Amygdala (tissue), 56 donors: ENCODE data around the gene GALNT6.

Experiments
- DNase-seq, 56 donors: peaks; one replicate each; lab custom pipeline; 2025; lab: John Stamatoyannopoulos, UW

The GALNT6 gene

DNA sequence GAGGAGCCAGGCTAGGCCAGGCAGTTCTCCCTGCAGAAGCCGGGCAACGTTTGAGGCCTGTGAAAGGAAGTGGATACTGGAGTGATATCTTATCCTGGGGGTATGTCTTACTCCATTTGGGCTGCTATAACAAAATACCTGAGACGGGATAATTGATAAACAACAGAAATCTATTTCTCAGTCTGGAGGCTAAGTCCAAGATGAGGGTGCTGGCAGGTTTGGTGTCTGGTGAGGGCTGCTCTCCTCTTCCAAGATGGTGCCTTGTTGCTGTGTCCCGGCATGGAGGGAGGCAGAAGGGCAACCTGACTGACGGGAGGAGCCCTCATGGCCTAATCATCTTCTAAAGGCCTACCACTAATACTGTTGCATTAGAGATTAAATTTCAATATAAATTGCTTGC, 15.7 kb upstream of the GALNT6 start:
- no peak for DNase-seq

DNA sequence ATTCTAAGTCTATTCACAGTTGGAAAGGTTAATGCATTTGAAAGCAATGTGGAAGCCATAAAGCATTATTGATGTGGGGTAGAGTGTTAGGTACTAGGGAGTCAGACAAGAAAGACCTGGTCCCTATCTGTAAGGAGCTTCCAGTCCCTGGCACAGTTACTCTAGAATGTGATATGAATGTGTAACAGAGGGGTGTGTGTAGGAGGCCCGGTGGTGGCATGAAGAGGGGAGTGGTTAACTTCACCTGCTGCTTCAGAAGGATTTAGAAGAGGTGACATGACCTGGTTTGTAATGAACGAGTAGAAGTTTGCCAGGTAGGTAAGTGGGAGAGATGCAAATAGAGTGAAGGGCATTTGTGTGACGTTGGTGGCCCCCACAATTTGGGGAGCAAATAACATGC, 15.1 kb upstream of the GALNT6 start:
- DNase-seq = no peak

DNA sequence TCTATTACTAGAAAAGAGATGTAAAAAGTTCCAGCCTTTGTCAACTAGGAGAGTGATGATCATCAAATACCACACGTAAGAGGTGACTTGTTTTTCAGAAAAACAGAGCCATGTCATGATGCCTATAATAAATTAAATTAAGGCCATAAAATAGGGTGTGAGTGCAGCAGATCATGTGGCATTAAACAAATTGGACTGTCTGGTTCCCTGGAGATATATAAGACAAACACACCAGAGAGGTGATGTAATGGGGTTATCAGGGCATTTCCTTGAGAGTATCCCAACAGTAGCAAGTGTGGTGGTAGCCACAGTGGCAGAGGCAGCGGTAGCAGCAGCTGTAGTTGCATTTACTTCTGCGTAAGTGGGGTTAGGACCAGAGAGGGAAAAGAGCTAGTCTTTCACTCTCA, 14.6 kb upstream of the GALNT6 start:
- DNase-seq = no peak

DNA sequence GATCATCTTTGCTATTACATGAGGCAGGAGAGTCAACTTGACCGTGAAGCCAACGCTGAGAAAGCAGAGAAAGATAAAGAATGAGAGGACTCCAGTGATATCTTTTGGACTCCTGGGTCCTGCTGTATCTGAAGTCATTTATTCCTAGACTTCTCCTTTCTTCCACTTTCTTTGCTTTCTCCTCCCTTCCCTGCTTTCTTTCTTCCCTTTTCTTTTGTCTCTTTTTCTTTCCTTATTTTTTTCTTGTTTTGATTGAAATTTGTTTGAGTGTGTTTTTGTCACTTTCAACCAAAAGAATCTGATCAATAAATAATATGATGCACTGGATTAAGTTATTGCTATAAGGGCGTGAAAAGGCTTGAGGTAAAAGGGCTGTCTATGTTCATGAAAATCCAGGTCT, 13.4 kb upstream of the GALNT6 start:
- no peak for DNase-seq

DNA sequence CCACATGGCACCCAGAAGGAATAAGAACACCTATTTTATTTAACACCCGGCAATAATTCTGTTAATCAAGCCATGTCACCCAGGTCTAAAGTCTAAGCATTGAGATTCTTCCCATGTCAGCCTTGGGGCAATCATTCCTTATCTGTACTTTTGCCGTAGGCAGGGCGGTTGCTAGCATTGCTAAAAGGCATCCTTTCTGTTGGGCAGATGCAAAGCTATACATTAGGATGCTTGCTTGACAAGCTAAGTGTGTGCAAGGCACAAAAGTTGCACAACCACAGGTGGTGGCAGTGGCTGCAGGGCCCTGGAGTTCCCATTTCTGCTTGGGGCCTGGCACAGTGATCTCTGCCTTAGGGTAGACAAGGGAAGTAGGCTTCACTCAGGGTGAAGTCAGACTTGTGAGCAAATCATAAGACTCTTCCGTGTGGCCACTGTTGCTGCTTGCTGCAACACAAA, 12.5 kb upstream of the GALNT6 start:
- peak in 7 of 56 donors; percentile 9 to 36 (median 18) for DNase-seq

DNA sequence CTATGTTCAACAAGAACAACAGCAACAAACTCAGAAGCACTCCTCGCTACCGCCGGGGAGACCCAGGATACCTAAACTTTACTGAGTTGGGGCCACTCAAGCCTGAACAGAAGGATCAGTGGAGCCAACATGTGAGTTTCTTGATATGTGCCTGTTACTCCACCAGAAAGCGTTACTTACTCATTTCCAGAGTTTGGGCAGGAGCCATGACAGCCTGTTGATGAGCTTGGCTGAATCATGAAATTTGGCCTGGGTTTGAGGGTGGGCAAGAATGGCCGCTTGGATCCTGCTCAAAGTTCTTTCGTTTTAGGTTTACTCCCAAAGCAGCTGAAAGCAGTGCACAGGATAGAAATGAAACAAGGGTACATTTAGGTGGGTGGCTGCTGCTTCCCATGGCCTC, 12.0 kb upstream of the GALNT6 start:
- no peak for DNase-seq

DNA sequence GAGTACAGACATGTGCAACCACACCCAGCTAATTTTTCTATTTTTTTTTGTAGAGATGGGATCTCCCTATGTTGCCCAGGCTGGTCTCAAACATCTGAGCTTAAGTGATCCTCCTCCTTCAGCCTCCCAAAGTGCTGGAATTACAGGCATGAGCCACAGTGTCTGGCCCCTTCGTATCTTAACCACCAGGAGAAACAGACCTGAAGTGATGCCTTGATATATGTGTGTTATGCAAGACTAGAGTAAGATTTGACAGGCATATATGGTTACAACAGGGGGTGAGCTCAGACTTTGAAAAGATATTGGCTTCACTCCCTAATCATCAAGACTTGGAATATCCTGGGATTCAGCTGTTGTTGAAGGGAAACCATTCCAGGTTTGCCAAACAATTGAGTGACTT, 10.7 kb upstream of the GALNT6 start:
- DNase-seq = no peak

DNA sequence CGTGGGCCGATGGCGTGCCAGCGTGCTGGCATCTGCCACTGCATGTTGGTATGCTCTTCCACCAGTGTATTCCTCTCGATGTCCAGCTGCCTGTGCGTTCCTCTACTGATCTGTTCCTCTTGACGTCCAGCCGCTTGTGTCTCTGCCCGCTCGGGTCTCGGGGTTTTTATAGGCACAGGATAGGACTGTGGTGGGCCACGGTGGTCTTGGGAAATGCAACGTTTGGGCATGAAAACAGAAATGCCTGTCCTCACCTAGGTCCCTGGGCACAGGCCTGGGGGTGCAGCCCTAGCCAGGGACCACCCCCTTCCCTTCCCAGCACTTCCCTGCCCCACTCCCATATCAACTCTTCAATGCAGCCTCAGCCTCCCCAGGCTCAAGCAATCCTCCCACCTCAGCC, 10.3 kb upstream of the GALNT6 start:
- no peak for DNase-seq

DNA sequence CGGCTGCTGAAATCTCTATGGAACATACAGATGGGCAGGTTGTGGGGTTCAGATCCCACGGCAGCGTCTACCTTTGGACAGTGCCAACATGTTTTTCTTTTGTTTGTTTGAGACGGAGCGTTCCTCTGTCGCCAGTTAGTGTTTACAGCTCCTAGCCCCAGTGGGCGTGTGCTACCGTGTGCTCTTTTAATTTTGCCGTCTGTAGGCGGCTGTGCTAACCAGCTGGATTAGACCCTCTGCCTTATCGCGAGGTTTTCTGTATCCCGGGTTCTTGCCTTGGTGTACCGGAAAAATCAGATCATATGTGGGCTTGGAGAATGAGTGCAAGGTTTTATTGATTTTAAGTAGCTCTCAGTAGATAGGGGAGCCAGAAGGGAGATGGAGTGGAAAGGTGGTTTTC, 9.8 kb upstream of the GALNT6 start:
- DNase-seq = no peak

DNA sequence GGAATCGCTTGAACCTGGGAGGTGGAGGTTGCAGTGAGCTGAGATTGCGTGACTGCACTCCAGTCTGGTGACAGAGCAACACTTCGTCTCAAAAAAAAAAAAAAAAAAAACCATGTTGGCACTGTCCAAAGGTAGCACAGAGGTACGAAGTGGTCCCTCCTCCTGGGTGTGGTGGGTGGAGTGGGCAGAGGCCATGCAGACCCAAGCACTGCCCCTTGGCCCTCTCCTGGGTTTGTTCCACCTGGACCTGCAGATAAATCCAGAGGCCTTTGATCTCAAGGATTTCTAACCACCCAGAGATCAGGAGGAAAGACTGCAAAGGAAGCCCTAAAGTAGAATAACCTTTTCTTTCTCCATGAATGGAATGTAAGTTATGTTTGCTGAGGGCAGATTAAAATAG, 8.7 kb upstream of the GALNT6 start:
- no peak for DNase-seq

DNA sequence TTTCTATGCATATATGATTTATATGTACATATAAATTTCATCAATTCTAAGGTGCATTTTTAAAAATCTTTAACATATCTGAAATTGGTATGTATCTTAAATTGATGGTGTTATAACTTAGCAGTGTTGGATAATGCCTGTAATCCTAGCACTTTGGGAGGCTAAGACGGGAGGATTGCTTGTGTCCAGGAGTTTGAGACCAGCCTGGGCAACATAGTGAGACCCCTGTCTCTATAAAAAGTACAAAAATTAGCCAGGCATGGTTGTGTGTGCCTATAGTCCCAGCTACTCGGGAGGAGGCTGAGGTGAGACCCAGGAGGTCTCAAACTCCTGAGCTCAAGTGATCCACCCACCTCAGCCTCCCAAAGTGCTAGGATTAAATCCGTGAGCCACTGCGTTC, 6.5 kb upstream of the GALNT6 start:
- no peak for DNase-seq

DNA sequence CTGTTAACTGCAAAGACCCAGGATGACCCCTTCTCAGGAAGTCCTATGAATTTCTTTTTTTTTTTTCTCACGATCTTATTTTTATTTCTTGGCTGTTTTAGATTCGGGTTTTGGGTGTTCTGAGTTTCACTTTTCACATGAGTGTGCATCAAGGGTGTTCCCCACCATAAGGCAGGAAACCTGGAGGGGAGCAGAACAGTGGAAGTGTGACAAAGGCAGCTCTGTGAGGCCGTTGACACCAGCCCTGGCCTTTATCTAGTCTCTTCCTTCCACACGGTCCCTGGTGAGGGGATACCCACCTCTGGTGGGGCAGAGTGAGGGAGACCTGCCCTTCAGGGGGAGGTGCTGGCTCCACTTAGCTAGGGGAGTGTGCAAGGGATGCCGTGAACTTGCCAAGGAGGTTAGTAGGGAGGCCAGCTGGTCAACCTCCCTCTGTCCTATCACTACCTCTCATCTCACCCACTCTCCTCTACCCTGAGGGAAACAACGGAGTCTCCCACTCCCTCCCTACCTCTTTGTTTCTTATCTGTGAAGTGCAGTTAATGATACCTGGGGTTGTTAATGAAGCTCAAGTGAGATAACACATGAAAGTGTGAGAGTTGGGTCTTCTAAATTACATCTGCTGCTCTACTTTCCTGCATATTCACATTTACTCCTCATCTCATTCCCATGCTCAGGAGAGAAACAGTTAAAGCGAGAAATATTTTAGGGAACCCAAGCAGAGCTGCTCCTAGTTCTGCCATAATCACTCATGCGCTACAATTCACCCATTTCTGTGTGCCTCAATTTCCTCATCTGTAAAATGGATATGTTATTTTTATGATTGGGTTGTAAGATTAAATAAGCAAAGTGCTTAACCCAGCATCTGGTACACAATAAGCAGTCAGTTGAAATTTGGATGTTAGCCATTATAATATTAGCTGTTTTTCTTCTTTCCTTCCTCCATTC, 4.4 kb upstream of the GALNT6 start:
- DNase-seq = no peak

DNA sequence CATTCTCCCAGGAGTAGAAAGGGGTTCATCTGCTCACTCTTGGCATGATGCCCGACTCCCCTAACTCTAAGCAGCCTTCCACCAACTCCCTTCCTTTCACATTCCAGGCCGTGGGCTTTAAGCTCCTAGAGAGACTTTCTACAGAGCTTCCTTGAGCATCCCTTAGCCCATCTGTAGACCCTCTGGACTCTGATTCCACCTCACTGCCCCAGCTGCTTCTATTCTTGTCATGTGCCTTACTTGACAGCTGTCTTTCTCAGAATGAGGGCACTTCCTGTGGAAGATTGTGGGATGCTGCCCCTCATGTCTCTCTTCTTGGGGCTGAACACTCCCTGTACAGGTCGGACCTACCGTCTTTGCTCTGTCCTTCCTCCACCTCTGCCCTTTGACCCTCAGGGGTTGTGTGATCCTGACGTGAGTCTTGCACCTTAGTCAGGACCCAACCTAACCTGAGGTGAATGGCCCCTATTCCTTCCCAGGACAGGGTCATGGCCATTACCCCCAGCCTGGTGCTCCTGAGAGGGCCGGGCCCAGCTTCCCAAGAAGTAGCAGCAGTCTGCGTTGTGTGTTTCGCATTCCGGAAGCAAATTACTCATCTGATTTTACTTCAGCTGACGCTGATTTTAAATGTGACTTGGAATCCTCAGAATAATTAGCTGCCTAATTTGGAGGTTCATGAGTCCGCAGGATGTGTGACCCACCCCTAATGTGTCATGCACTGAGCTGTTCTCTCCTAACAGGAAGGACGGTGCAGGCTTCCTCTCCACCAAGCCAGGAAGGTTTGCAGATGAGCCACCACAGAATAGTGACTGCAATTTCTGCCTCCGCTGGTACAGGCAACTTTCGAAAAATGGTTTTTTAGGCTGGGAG, 2.7 kb upstream of the GALNT6 start:
- no peak for DNase-seq

DNA sequence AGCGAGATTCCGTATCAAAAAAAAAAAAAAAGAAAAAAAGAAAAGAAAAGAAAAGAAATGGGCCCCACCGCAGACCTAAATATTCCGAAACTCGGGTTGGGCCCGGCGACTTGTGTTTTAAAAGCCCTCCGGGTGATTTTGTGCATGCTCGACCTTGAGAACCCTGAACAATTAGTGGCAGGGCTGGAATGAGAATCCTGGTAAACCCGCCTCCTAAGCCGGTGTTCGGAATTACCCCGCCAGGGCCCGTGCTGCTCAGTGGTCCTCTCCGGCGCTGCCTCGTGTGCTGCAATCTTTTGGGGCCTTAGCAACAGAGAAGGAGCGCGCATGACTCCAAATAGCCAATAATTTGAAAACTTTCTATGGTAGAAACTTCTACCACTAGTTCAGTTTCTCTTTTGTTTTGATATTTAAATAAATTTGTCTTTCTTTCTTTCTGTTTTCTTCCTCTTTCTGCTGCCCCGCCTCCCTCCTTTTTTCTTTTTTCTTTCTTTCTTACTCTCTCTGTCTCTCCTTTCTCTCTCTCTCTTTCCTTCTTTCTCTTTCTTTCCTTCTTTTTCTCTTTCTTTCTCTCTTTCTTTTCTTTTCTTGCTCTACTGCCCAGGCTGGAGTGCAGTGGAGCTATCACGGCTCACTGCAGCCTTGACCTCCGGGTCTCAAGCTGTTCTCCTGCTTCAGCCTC, 1.5 kb upstream of the GALNT6 start:
- DNase-seq = peak in 3 of 56 donors; percentile 23 to 33 (median 25)

DNA sequence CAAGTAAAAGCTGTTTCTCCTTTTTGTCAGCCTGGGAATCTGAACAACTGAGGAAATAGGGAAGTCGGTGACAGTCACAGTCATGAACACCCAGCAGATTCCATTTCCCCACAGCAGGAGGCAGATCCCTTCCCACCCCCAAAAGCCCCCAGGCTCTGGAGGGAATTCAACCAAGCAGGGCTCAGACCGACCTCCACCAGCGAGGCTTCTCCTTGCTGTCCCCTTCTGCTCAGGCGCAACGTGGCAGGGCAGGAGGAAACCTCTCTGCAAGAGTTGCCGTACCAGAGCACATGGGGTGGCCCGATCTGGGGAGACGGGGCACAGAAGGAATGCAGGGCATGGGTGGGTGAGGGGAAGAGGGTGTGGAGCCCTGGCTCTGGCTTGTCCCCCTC, 319 bp downstream of the GALNT6 start:
- DNase-seq = peak in 17 of 56 donors; percentile 23 to 64 (median 35)

DNA sequence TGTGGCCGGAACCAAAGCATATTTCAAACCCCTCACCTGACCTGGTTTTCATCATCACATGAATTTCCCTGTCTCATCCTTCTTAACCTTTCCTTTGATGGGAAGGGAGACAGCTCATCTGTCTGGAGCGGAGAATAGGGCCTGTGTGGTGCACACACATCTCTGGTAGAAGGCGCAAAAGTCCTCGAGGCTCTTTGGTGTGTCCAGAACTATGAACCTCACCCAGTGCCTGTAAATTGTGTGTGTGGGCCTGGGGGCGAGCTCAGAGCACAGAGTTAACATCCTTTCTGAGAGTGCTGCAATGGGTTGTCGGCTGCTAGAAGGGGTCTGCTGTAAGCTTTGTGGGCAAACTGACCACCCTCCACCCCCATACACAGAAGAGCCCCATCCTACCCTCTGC, 749 bp downstream of the GALNT6 start:
- no peak for DNase-seq

DNA sequence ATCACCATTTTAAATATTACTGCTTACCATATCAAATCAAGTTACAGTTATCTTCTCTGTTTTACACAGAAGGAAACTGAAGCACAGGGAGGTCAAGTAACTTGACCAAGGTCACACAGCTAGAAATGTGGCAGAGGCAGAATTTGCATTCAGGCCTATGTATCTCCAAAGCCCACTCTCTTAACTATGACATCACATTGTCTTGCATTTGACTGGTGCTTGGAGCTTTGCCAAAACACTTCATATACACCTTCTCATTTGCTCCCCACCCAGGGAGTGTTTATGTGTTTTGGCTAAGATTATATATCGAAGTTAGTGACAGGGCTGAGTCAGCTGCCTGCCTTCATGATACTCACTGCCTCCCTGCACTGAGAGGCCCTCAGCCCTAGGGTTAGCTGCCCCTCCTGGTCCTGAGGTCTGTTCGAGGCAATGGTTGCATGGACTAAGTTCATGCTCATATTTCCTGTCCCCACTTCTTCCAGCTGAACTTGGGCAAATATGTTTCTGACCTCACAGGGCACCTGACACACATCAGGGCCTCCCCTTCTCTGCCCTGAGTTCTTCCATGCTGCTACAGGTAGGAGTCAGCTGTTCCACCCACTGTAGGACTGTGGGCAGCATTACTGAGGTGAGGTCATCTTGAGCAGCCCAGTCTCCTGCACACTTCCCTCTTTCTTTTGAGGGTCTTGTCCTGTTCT, 1.8 kb downstream of the GALNT6 start:
- peak in 1 of 56 donors; percentile 17 for DNase-seq

DNA sequence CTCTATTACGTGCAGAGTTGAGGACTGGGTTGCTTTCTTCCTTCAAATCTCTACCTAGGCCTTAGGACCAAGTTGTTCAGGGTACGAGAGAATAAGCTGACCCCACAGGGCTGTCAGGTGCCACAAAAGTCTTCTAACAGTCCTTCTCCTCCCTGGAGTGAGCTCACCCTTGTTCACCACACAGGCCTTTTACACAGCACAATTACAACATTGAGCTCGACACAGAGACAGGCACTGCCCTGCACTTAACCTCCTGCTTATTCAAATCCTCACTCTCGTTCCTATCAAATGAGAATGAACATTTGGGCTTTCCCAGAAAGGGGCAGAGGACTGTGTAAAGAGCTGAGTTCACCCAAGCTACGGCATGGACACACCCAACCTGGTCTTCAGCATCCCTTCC, 2.4 kb downstream of the GALNT6 start:
- peak in 11 of 56 donors; percentile 12 to 55 (median 21) for DNase-seq

DNA sequence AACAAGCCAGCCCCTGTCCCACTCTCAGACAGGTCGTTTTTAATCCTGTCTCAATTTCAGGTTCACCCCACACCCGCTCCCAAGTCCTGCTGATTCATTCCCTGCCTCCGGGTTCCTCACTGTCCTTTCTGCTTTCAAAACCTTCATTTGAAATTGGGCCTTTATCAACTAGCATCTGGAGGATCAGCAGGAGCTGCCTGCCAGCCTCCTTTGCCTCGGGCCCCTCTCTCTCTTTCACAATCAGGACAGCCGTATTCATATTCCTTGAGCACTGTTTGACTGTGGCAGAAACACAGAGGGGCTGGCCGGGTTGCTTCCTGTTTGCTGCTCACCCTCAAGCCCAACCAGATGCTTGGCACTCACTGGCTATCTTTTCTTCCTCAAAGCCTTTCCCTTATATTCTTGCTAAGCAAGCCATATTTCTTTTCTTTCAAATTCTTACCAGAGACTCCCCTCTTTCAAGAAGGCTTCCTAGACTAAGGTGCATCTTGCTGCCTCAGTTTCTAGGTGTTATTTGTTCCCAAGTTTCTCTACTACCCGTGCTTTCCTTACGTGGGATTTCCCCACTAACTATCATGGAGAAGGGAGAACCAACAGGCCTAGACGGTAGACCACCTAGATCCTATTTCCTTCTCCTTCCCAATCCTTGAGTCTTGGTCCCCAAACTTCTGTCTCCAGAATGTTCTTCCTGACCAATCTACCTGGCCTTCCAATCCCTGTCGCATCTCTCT, 3.0 kb downstream of the GALNT6 start:
- peak in 9 of 56 donors; percentile 11 to 51 (median 28) for DNase-seq
